ENCODE results near the gene HOXC13.

HOXC13 gene

GRCh38 chr12:53939141-53940108, 794 bp downstream of the HOXC13 start:
- DNase-seq: peak; percentile 91

GRCh38 chr12:53940443-53941014, 1.9 kb downstream of the HOXC13 start:
- peak; percentile 71 for DNase-seq

- DNase-seq: peak; percentile 31
Measured at GRCh38 chr12:53941187-53941586, 2.6 kb downstream of the HOXC13 start.

GRCh38 chr12:53941750-53942149, 3.1 kb downstream of the HOXC13 start:
- DNase-seq: peak; percentile 93

- DNase-seq: peak; percentile 45
Measured at GRCh38 chr12:53942467-53942997, 3.9 kb downstream of the HOXC13 start.

- DNase-seq: peak; percentile 17
Measured at GRCh38 chr12:53944209-53944608, 5.6 kb downstream of the HOXC13 start.

GRCh38 chr12:53944907-53945847, 6.5 kb downstream of the HOXC13 start:
- DNase-seq: peak; percentile 55

- DNase-seq: no peak
Measured at GRCh38 chr12:53947743-53948142, 9.1 kb downstream of the HOXC13 start.

- DNase-seq: peak; percentile 82
Measured at GRCh38 chr12:53948650-53949593, 10.3 kb downstream of the HOXC13 start.

GRCh38 chr12:53949631-53950436, 11.2 kb downstream of the HOXC13 start:
- DNase-seq: peak; percentile 96

- DNase-seq: no peak
Measured at GRCh38 chr12:53950437-53950773, 11.8 kb downstream of the HOXC13 start.

GRCh38 chr12:53950789-53951576, 12.4 kb downstream of the HOXC13 start:
- DNase-seq: no peak

GRCh38 chr12:53951577-53952334, 13.1 kb downstream of the HOXC13 start:
- no peak for DNase-seq

GRCh38 chr12:53952335-53952694, 13.7 kb downstream of the HOXC13 start:
- DNase-seq: peak; percentile 81

- peak; percentile 95 for DNase-seq
Measured at GRCh38 chr12:53952871-53953734, 14.5 kb downstream of the HOXC13 start.

GRCh38 chr12:53953831-53954693, 15.4 kb downstream of the HOXC13 start:
- DNase-seq: no peak

- no peak for DNase-seq
Measured at GRCh38 chr12:53954694-53955035, 16.0 kb downstream of the HOXC13 start, which contains the start of gene HOXC12. TSS of gene HOXC12 (plus strand) at chr12:53954903. CDS start at chr12:53954930, 27 bp downstream.

All from islet precursor cell (in vitro differentiated cells).